Measurements from ENCODE around the gene HDHD5.

- TF ChIP-seq CTCF (IDR thresholded peaks at IDR 0.05) (no peak), EP300 (IDR thresholded peaks at IDR 0.05) (no peak), POLR2A (IDR thresholded peaks at IDR 0.05) (no peak)
Observed at GRCh38 chr22:17135153-17135760, 23.8 kb downstream of the HDHD5 start.

Measured in suprapubic skin (tissue), 3 donors.